Mesendoderm (in vitro differentiated cells): Measurements from ENCODE around the gene MYO1E.
"Not testable (repeated sequence)": the region's sequence is repeated elsewhere in the genome, so short reads cannot be mapped to it uniquely, and the experiment has no call there.

Experiments
- DNase-seq: peaks from one replicate; pipeline ENCODE4 v3.0.0; 2013
- H2AK5ac ChIP-seq: 2 replicates; pipeline ENCODE4 v1.6.1; 2013; ENCODE audit warnings: low read length, inconsistent platforms
- H2BK120ac ChIP-seq: 2 replicates; pipeline ENCODE4 v1.6.1; 2013; ENCODE audit warnings: low read depth, mild to moderate bottlenecking, low read length, moderate library complexity, mixed read lengths
- H2BK15ac ChIP-seq: replicated peaks from 2 replicates; pipeline ENCODE4 v1.6.1; 2013; ENCODE audit warnings: low read depth, mild to moderate bottlenecking, moderate library complexity
- H2BK5ac ChIP-seq: 2 replicates; pipeline ENCODE4 v1.6.1; 2013; ENCODE audit warnings: low read length, inconsistent platforms
- H3K18ac ChIP-seq: 2 replicates; pipeline ENCODE4 v1.6.1; 2013; ENCODE audit warnings: mild to moderate bottlenecking, low read length, mixed read lengths
- H3K23ac ChIP-seq: one replicate; pipeline ENCODE4 v1.6.1; 2013; ENCODE audit warnings: low read length
- H3K27ac ChIP-seq: 2 replicates; pipeline ENCODE4 v1.5.1; 2013; ENCODE audit warnings: low read depth, mild to moderate bottlenecking, inconsistent platforms, low read length, moderate library complexity
- H3K27me3 ChIP-seq: 2 replicates; pipeline ENCODE4 v1.6.1; 2013; ENCODE audit warnings: low read length, control low read depth, mild to moderate bottlenecking, inconsistent platforms; ENCODE audit not compliant: insufficient read depth, poor library complexity
- H3K36me3 ChIP-seq: 2 replicates; pipeline ENCODE4 v1.6.1; 2013; ENCODE audit warnings: low read length, inconsistent platforms; ENCODE audit not compliant: control insufficient read depth, insufficient read depth
- H3K4ac ChIP-seq: one replicate; pipeline ENCODE4 v1.6.1; 2013; ENCODE audit warnings: low read depth, mild to moderate bottlenecking, low read length, moderate library complexity
- H3K4me1 ChIP-seq: 2 replicates; pipeline ENCODE4 v1.6.1; 2013; ENCODE audit warnings: low read depth, low read length, inconsistent platforms; ENCODE audit not compliant: control insufficient read depth
- H3K4me2 ChIP-seq: 2 replicates; pipeline ENCODE4 v1.6.1; 2013; ENCODE audit warnings: low read length
- H3K4me3 ChIP-seq: 2 replicates; pipeline ENCODE4 v1.5.1; 2013; ENCODE audit warnings: mild to moderate bottlenecking, low read length
- H3K56ac ChIP-seq: one replicate; pipeline ENCODE4 v1.6.1; 2013; ENCODE audit warnings: low read length
- H3K79me1 ChIP-seq: 2 replicates; pipeline ENCODE4 v1.6.1; 2013; ENCODE audit warnings: low read length, inconsistent platforms
- H3K79me2 ChIP-seq: 2 replicates; pipeline ENCODE4 v1.6.1; 2013; ENCODE audit warnings: mild to moderate bottlenecking, low read length; ENCODE audit not compliant: control insufficient read depth, insufficient read depth
- H3K9ac ChIP-seq: 2 replicates; pipeline ENCODE4 v1.6.1; 2013; ENCODE audit warnings: low read length, inconsistent platforms
- H4K5ac ChIP-seq: one replicate; pipeline ENCODE4 v1.6.1; 2013; ENCODE audit warnings: low read length
- H4K8ac ChIP-seq: one replicate; pipeline ENCODE4 v1.6.1; 2013; ENCODE audit warnings: low read depth, mild to moderate bottlenecking, control low read depth, low read length, moderate library complexity
- WGBS: extraction: QIAGEN DNeasy Blood & Tissue Kit; methylation state at CpG from one replicate; pipeline ENCODE4 v1.1.7; 2013; ENCODE audit warnings: low lambda C conversion rate, missing lambda C conversion rate; ENCODE audit not compliant: insufficient coverage; ENCODE audit errors: extremely low coverage; 5-methylcytosine and 5-hydroxymethylcytosine counted together

Gene MYO1E

GRCh38 chr15:59401051-59401823 is 28.6 kb upstream of the MYO1E start:
- not testable (repeated sequence) for H3K56ac ChIP-seq, H3K4me1 ChIP-seq, DNase-seq, H4K5ac ChIP-seq, H4K8ac ChIP-seq, H3K79me1 ChIP-seq, H3K9ac ChIP-seq, H3K27me3 ChIP-seq, H2BK15ac ChIP-seq, H3K4me3 ChIP-seq, H3K4me2 ChIP-seq, H2AK5ac ChIP-seq, H3K4ac ChIP-seq, H3K79me2 ChIP-seq, H2BK120ac ChIP-seq, H3K27ac ChIP-seq, H3K18ac ChIP-seq, H3K23ac ChIP-seq, H3K36me3 ChIP-seq, H2BK5ac ChIP-seq
- WGBS: no CpG with 5 or more reads among the region's 10 CpGs

DNA sequence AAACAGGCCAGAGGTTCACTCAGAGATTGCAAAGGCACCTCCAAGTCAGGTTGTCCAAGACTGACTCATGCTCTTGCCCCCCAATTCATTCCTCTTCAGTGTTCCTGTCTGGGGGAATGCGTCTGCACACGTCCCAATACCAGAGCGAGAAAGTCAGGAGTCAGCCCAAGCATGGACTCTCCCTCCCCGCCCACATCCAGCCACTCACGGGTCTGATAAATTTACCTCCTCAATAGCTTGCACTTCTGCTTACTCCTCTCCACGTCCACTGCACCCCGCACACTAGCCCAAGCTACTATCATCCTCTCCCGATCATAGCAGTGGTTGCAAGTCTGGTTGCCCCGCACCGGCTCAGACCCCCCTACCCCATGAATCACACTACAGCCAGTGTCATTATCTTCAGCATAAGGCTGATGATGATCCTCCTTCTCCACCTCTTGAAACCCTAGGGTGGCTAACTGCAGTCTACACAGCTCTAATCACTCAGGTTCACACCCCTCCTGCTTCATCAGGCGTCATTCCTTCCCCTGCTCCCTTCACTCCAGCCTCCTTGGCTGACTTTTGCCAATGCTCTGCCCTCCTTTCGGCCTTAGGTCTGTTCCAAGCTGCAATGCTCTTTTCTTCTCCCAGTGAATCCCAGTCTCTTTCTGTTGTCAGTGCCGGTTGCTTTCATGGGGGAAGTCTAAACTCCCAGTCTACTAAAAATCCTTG is 27.6 kb upstream of the MYO1E start:
- Histone ChIP-seq H3K23ac (no peak overlapping the region), H2BK15ac (no peak overlapping the region), H3K27me3 (no peaks in the 10 kb centered on the region), H3K9ac (no peak overlapping the region), H3K27ac (no peak overlapping the region), H3K18ac (no peak overlapping the region), H3K36me3 (no peaks in the 10 kb centered on the region), H4K5ac (no peak overlapping the region), H4K8ac (no peak overlapping the region), H3K79me1 (no peaks in the 10 kb centered on the region), H3K56ac (no peak overlapping the region), H2AK5ac (no peak overlapping the region), H3K4ac (no peak overlapping the region), H3K4me1 (no peaks in the 10 kb centered on the region), H3K4me3 (no peak overlapping the region), H2BK5ac (no peak overlapping the region), H3K79me2 (no peaks in the 10 kb centered on the region), H2BK120ac (no peak overlapping the region), H3K4me2 (no peak overlapping the region)
- DNase-seq: peak; percentile 15
- WGBS: no CpG with 5 or more reads among the region's 13 CpGs

DNA sequence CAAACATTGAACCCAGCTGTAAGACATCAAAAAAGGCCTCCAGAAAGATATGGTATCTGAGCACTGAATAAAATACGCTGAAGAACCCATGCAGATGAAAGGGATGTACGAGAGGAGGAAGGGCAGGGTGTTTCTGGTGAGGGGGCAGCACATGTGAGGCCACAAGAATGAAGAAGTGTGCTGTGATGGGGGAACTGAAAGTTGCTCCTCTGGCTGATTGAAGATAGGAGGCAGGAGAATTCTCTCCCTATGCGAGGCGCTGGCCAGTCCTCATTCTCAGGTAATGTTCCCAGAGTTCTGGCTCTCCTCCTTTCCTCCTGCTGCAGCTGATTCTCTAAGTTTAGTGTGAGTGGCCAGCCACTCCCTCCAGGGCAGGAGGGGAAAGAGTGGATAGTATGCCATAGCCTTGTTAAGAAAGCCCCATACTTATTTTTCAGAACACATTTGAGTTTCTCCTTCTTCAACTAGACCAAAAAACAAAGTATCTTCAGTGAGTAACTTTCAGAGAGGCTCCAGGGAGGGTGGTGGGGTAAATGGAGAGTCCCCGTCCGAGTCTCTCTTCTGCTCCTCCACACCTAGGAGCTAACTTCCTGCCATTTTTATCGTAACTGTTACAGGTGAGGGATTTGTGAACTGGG is 26.9 kb upstream of the MYO1E start:
- Histone ChIP-seq H3K4me2 (no peak overlapping the region), H2BK120ac (no peak overlapping the region), H3K4me3 (no peak overlapping the region), H3K18ac (no peak overlapping the region), H3K79me1 (no peaks in the 10 kb centered on the region), H4K5ac (no peak overlapping the region), H3K79me2 (no peaks in the 10 kb centered on the region), H3K4me1 (no peaks in the 10 kb centered on the region), H3K9ac (no peak overlapping the region), H3K56ac (no peak overlapping the region), H4K8ac (no peak overlapping the region), H3K27ac (no peak overlapping the region), H2BK15ac (no peak overlapping the region), H3K23ac (no peak overlapping the region), H3K4ac (no peak overlapping the region), H2BK5ac (no peak overlapping the region), H3K27me3 (no peaks in the 10 kb centered on the region), H3K36me3 (no peaks in the 10 kb centered on the region), H2AK5ac (no peak overlapping the region)
- no CpG with 5 or more reads among the region's 7 CpGs for WGBS
- DNase-seq: no peak

DNA sequence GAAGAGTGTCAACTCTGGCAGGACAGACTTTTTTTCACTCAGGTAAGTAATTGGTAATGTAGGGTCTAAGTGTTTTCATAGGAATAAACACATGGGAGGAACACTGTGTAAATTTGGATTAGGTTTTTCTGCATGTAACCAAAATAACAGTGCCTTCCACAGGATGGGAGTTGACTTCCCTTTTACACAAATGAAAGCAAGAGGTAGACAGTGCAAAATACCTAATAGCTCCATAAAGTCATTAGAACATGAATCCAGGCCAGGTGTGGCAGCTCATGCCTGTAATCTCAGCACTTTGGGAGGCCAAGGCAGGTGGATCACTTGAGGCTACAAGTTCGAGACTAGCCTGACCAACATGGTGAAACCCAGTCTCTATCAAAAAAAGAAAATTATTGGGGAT is 25.5 kb upstream of the MYO1E start:
- Histone ChIP-seq H3K79me1 (no peaks in the 10 kb centered on the region), H3K4me3 (no peak overlapping the region), H3K18ac (no peak overlapping the region), H3K4ac (no peak overlapping the region), H3K56ac (no peak overlapping the region), H3K27ac (no peak overlapping the region), H2BK5ac (no peak overlapping the region), H3K27me3 (no peaks in the 10 kb centered on the region), H3K4me1 (no peaks in the 10 kb centered on the region), H4K5ac (no peak overlapping the region), H2BK120ac (no peak overlapping the region), H3K4me2 (no peak overlapping the region), H4K8ac (no peak overlapping the region), H3K9ac (no peak overlapping the region), H3K79me2 (no peaks in the 10 kb centered on the region), H2BK15ac (no peak overlapping the region), H3K36me3 (no peaks in the 10 kb centered on the region), H3K23ac (no peak overlapping the region), H2AK5ac (no peak overlapping the region)
- WGBS: no CpG with 5 or more reads among the region's 1 CpG
- DNase-seq: no peak

GRCh38 chr15:59396679-59397078 is 24.0 kb upstream of the MYO1E start:
- Histone ChIP-seq H4K8ac (no peak overlapping the region), H3K23ac (no peak overlapping the region), H4K5ac (no peak overlapping the region), H3K79me1 (no peaks in the 10 kb centered on the region), H3K4me1 (no peaks in the 10 kb centered on the region), H3K4me3 (no peak overlapping the region), H3K9ac (no peak overlapping the region), H3K56ac (no peak overlapping the region), H3K18ac (no peak overlapping the region), H3K36me3 (no peaks in the 10 kb centered on the region), H3K79me2 (no peaks in the 10 kb centered on the region), H2BK15ac (no peak overlapping the region), H2BK120ac (no peak overlapping the region), H3K4ac (no peak overlapping the region), H3K4me2 (no peak overlapping the region), H3K27ac (no peak overlapping the region), H3K27me3 (no peaks in the 10 kb centered on the region), H2AK5ac (no peak overlapping the region), H2BK5ac (no peak overlapping the region)
- no peak for DNase-seq
- WGBS: no CpG with 5 or more reads among the region's 3 CpGs
